H1 (cell line): ENCODE measurements around the gene SBF2. TPM values are rescaled to one million over a fixed set of nuclear protein-coding genes. Genes with fewer than 3 reads are reported as not detected.

ENCODE experiments used
- CTCF ChIA-PET: fragments of 300-600 bp; sonication (Branson Sonifier 250); formaldehyde crosslinking; loops from one replicate; lab custom pipeline; 2021; ENCODE audit not compliant: partially characterized antibody; lab: Charles Lee
- POLR2A ChIA-PET: fragments of 300-600 bp; sonication (Branson Sonifier 250); formaldehyde crosslinking; loops from one replicate; lab custom pipeline; 2021; ENCODE audit warnings: inconsistent platforms; ENCODE audit not compliant: partially characterized antibody; lab: Charles Lee
- DNase-seq, 2 experiments: peaks; one replicate each; pipeline versions ENCODE4 v3.0.0 to v3.0.0-alpha.2; 2010 to 2022; ENCODE audit warnings: low spot score in 2 of 2, low read depth in 1 of 2, mixed read lengths in 1 of 2
- FAIRE-seq: peaks from 2 replicates; lab custom pipeline; 2011; peaks lifted over from hg19 to GRCh38; lab: Jason Lieb, UNC
- H2AFZ ChIP-seq: 2 replicates; pipeline ENCODE4 v1.8.1; 2012; ENCODE audit warnings: low read length, inconsistent platforms
- H2AK5ac ChIP-seq: 2 replicates; pipeline ENCODE4 v1.6.1; 2013; ENCODE audit warnings: low read depth, low read length
- H2BK120ac ChIP-seq: replicated peaks from 2 replicates; pipeline ENCODE3; 2013; ENCODE audit warnings: low read depth, low read length, inconsistent platforms
- H2BK12ac ChIP-seq: 2 replicates; pipeline ENCODE4 v1.6.1; 2013; ENCODE audit warnings: low read depth, low read length
- H2BK15ac ChIP-seq: 2 replicates; pipeline ENCODE4 v1.6.1; 2013; ENCODE audit warnings: low read length
- H2BK20ac ChIP-seq: 2 replicates; pipeline ENCODE4 v1.6.1; 2013; ENCODE audit warnings: low read length
- H2BK5ac ChIP-seq: 2 replicates; pipeline ENCODE4 v1.6.1; 2013; ENCODE audit warnings: low read depth, low read length
- H3K14ac ChIP-seq: 2 replicates; pipeline ENCODE4 v1.6.1; 2013; ENCODE audit warnings: inconsistent platforms; ENCODE audit not compliant: insufficient read length
- H3K18ac ChIP-seq: 2 replicates; pipeline ENCODE4 v1.6.1; 2013; ENCODE audit warnings: low read length; ENCODE audit errors: extremely low read depth
- H3K23ac ChIP-seq: 2 replicates; pipeline ENCODE4 v1.6.1; 2013; ENCODE audit warnings: inconsistent platforms; ENCODE audit not compliant: insufficient read length
- H3K23me2 ChIP-seq: 2 replicates; pipeline ENCODE4 v1.6.1; 2013; ENCODE audit warnings: low read depth, low read length
- H3K27ac ChIP-seq: 2 replicates; pipeline ENCODE4 v1.6.1; 2011; ENCODE audit warnings: low read depth, low read length, inconsistent platforms
- H3K27me3 ChIP-seq, 4 experiments: replicated peaks in 1 of 4; 1 replicate in 1 of 4; 2 replicates in 3 of 4; pipeline versions ENCODE4 v1.6.1 to v1.8.1; 2011 to 2013; ENCODE audit warnings: low read length in 3 of 4, mild to moderate bottlenecking in 3 of 4, inconsistent platforms in 2 of 4, mixed read lengths in 2 of 4, moderate library complexity in 1 of 4; ENCODE audit not compliant: control insufficient read depth in 3 of 4, insufficient read depth in 3 of 4; ENCODE audit errors: extremely low read depth in 1 of 4
- H3K36me3 ChIP-seq, 4 experiments: 2 replicates each; pipeline versions ENCODE4 v1.6.1 to v1.8.1; 2011 to 2013; ENCODE audit warnings: mild to moderate bottlenecking in 4 of 4, low read length in 3 of 4, moderate library complexity in 2 of 4, control low read depth in 1 of 4, inconsistent platforms in 1 of 4; ENCODE audit not compliant: insufficient read depth in 4 of 4, control insufficient read depth in 2 of 4
- H3K4ac ChIP-seq: replicated peaks from 2 replicates; pipeline ENCODE3; 2013; ENCODE audit warnings: low read length, low read depth, mixed read lengths, inconsistent platforms; ENCODE audit not compliant: insufficient read length
- H3K4me1 ChIP-seq, 4 experiments: replicated peaks in 1 of 4; 1 replicate in 1 of 4; 2 replicates in 3 of 4; pipeline versions ENCODE4 v1.6.1 to v1.8.1; 2011 to 2013; ENCODE audit warnings: low read length in 3 of 4, inconsistent platforms in 2 of 4, mixed read lengths in 1 of 4; ENCODE audit not compliant: insufficient read depth in 4 of 4, control insufficient read depth in 3 of 4
- H3K4me2 ChIP-seq, 2 experiments: 2 replicates each; pipeline versions ENCODE4 v1.6.1 to v1.8.1; 2011 to 2013; ENCODE audit warnings: low read depth in 2 of 2, low read length in 2 of 2, control low read depth in 1 of 2, inconsistent platforms in 1 of 2, mild to moderate bottlenecking in 1 of 2; ENCODE audit not compliant: insufficient read depth in 1 of 2
- H3K4me3 ChIP-seq, 4 experiments: fragments of 200-600, 300-600 bp in 1 of 4; sonication (generic), shearing (Covaris generic), sonication (Bioruptor Twin) in 1 of 4; 2 replicates each; pipeline versions ENCODE4 v1.5.1 to v1.8.1; 2011 to 2016; ENCODE audit warnings: low read length in 4 of 4, low read depth in 3 of 4, control low read depth in 2 of 4, inconsistent platforms in 2 of 4, mild to moderate bottlenecking in 2 of 4, mixed read lengths in 1 of 4, moderate library complexity in 1 of 4; ENCODE audit not compliant: insufficient read depth in 2 of 4; ENCODE audit errors: extremely low read depth in 1 of 4
- H3K56ac ChIP-seq: replicated peaks from 2 replicates; pipeline ENCODE3; 2013; ENCODE audit warnings: low read depth, mild to moderate bottlenecking, mixed read lengths, low read length, inconsistent platforms; ENCODE audit not compliant: insufficient read length
- H3K79me1 ChIP-seq: 2 replicates; pipeline ENCODE4 v1.6.1; 2013; ENCODE audit warnings: low read depth, low read length, control low read depth
- H3K79me2 ChIP-seq, 2 experiments: 2 replicates each; pipeline versions ENCODE4 v1.6.1 to v1.8.1; 2012 to 2013; ENCODE audit warnings: low read length in 2 of 2, mild to moderate bottlenecking in 2 of 2, inconsistent platforms in 1 of 2; ENCODE audit not compliant: insufficient read depth in 2 of 2, control insufficient read depth in 1 of 2
- H3K9ac ChIP-seq, 4 experiments: replicated peaks in 1 of 4; 1 replicate in 1 of 4; 2 replicates in 3 of 4; pipeline versions ENCODE4 v1.6.1 to v1.8.1; 2011 to 2013; ENCODE audit warnings: low read depth in 3 of 4, low read length in 3 of 4, control low read depth in 2 of 4, mild to moderate bottlenecking in 2 of 4, moderate library complexity in 2 of 4, inconsistent platforms in 1 of 4; ENCODE audit errors: extremely low read depth in 1 of 4
- H3K9me3 ChIP-seq, 2 experiments: 2 replicates each; pipeline versions ENCODE4 v1.6.1 to v1.8.1; 2012 to 2013; ENCODE audit warnings: mild to moderate bottlenecking in 2 of 2, moderate library complexity in 2 of 2, control low read depth in 1 of 2, inconsistent platforms in 1 of 2, low read depth in 1 of 2, low read length in 1 of 2, mixed read lengths in 1 of 2; ENCODE audit not compliant: insufficient read depth in 2 of 2
- H4K20me1 ChIP-seq, 2 experiments: replicated peaks in 1 of 2; 2 replicates each; pipeline versions ENCODE3 to v1.8.1; 2011 to 2013; ENCODE audit warnings: inconsistent platforms in 2 of 2, low read length in 2 of 2, mild to moderate bottlenecking in 1 of 2; ENCODE audit not compliant: insufficient read depth in 2 of 2, control insufficient read depth in 1 of 2
- H4K5ac ChIP-seq: 2 replicates; pipeline ENCODE4 v1.6.1; 2013; ENCODE audit warnings: low read length, low read depth, mixed read lengths, inconsistent platforms; ENCODE audit not compliant: insufficient read length
- H4K8ac ChIP-seq: 2 replicates; pipeline ENCODE4 v1.8.0; 2013; ENCODE audit warnings: mild to moderate bottlenecking, moderate library complexity, low read length, inconsistent platforms; ENCODE audit not compliant: insufficient read depth; ENCODE audit errors: extremely low read depth
- H4K91ac ChIP-seq: replicated peaks from 2 replicates; pipeline ENCODE3; 2013; ENCODE audit warnings: low read length, mixed read lengths, inconsistent platforms; ENCODE audit not compliant: insufficient read length
- BACH1 ChIP-seq: IDR thresholded peaks from 2 replicates; pipeline ENCODE4 v1.6.1; 2012; ENCODE audit warnings: low read length, improper control_type of control experiment
- CHD2 ChIP-seq: IDR thresholded peaks from 2 replicates; pipeline ENCODE4 v1.6.1; 2012; ENCODE audit warnings: low read length, improper control_type of control experiment
- POLR2A ChIP-seq, 2 experiments: IDR thresholded peaks; 1 replicate in 1 of 2; 2 replicates in 1 of 2; pipeline ENCODE4 v1.6.1; 2011; ENCODE audit warnings: low read depth in 2 of 2, low read length in 2 of 2, mild to moderate bottlenecking in 2 of 2; ENCODE audit errors: control extremely low read depth in 1 of 2
- polyA plus RNA-seq, 7 experiments: library from polyadenylated mRNA; depleted of rRNA in 3 of 7; stranded (reverse) in 5 of 7; unstranded in 2 of 7; fragments of >200 nt in 5 of 7; fragments of 200-250 nt in 2 of 7; gene quantifications; 1 replicate in 5 of 7; 2 replicates in 1 of 7; 4 replicates in 1 of 7; pipeline versions ENCODE4 v1.2.1 to v1.2.3, GENCODE V29; 2011 to 2013; ENCODE audit warnings: missing spikeins in 2 of 7, mixed read lengths in 2 of 7
- total RNA-seq: library from RNA; stranded (reverse); fragmentation: NEBNext Ultra II Directional; extraction: Animal tissue kit (Norgen Biotek cat#: 25700); gene quantifications from 2 replicates; pipeline ENCODE4 v1.2.1, GENCODE V29; 2021

SBF2 gene
- total and polyA plus RNA-seq, 2 of the 8 experiments (the other 6 are each of a cell fraction or from before 2014, with no cell fraction given) = 36.7 to 50.5 TPM

- H3K4me1 ChIP-seq = peaks cover 0 to 7% (median 0%) of the 10 kb centered on the region in 4 experiments; a peak in 3 of 7 replicates
- TF ChIP-seq CHD2 (no peak), POLR2A (IDR thresholded peaks at IDR 0.05; ENCODE audit: control extremely low read depth in 1 of 2, low read depth in 2 of 2, low read length in 2 of 2) (no peak), BACH1 (no peak)
- CTCF ChIA-PET = no interaction called here
Measured at GRCh38 chr11:9814108-9814507, 479.9 kb downstream of the SBF2 start.

More at GRCh38 chr11:9814108-9814507, 479.9 kb downstream of the SBF2 start:
- Histone ChIP-seq H3K18ac (no peak overlapping the region), H3K79me1 (no peaks in the 10 kb centered on the region), H3K14ac (no peak overlapping the region), H4K91ac (no peak overlapping the region), H3K9ac (no peak overlapping the region), H3K56ac (no peak overlapping the region), H3K79me2 (no peaks in the 10 kb centered on the region), H4K8ac (no peak overlapping the region), H3K9me3 (no peaks in the 10 kb centered on the region), H2AFZ (no peak overlapping the region), H2AK5ac (no peak overlapping the region), H2BK15ac (no peak overlapping the region), H3K23ac (no peak overlapping the region), H3K23me2 (no peaks in the 10 kb centered on the region), H3K4me3 (no peak overlapping the region), H2BK120ac (no peak overlapping the region), H3K4ac (no peak overlapping the region), H3K4me2 (no peak overlapping the region), H3K27ac (no peak overlapping the region), H2BK20ac (no peak overlapping the region), H4K5ac (no peak overlapping the region), H2BK12ac (no peak overlapping the region), H3K36me3 (no peaks in the 10 kb centered on the region), H4K20me1 (no peaks in the 10 kb centered on the region), H2BK5ac (no peak overlapping the region), H3K27me3 (no peaks in the 10 kb centered on the region)
- FAIRE-seq (no peak), DNase-seq (no peak)
- POLR2A ChIA-PET = interaction anchor here (1.5 kb wide), 1 partner anchor 14 kb away, joined by 3 read pairs; no protein-coding TSS in a partner anchor
